Activated T-cell treated with anti-CD3 and anti-CD28 coated beads, Interleukin-2, amount 50 U/mL, for 72 hours (primary cell): Measurements from ENCODE around the gene GGNBP2. TPM values are rescaled to one million over a fixed set of nuclear protein-coding genes. Genes with fewer than 3 reads are reported as not detected.

Experiments
- total RNA-seq, 2 donors: library from RNA; stranded (reverse); gene quantifications; one replicate each; pipeline ENCODE4 v1.2.3, GENCODE V29; 2022

Gene GGNBP2
- total RNA-seq, 2 donors from 2014 or later: 156 to 173 TPM

Other genes with a start within 250 kb of the GGNBP2 start
- gene TBC1D3G, start 221.0 kb upstream of the GGNBP2 start, total RNA-seq: 1 to 10 TPM in 1 of 2 donors, not detected in 1; 7.2 TPM
- gene TBC1D3H, start 156.5 kb upstream of the GGNBP2 start, total RNA-seq: not detected
- 10 to 100 TPM; 49.5 to 54.9 TPM for gene ZNHIT3, start 58.2 kb upstream of the GGNBP2 start, total RNA-seq
- 100 to 1,000 TPM; 101 to 118 TPM for gene MYO19, start 10.1 kb upstream of the GGNBP2 start, total RNA-seq
- gene PIGW, start 9.9 kb upstream of the GGNBP2 start, total RNA-seq: 1 to 10 TPM; 6.3 to 7.4 TPM
- gene DHRS11, start 47.0 kb downstream of the GGNBP2 start, total RNA-seq: 10 to 100 TPM; 10.4 to 14.9 TPM
- 1 to 10 TPM; 8.0 to 8.8 TPM for gene MRM1, start 56.7 kb downstream of the GGNBP2 start, total RNA-seq